HepG2 (cell line): ENCODE data around the gene VASN. TPM values are rescaled to one million over a fixed set of nuclear protein-coding genes. Genes with fewer than 3 reads are reported as not detected.

Experiments
- FOXK1 ChIP-seq: sonication (generic); formaldehyde crosslinking; IDR thresholded peaks from 2 replicates; pipeline ENCODE4 v1.4.0; 2020; ENCODE audit warnings: low read depth, missing genetic modification reagents, borderline replicate concordance
- SIX1 ChIP-seq: sonication (generic); formaldehyde crosslinking; IDR thresholded peaks from 2 replicates; pipeline ENCODE4 v1.4.0; 2020; ENCODE audit warnings: missing genetic modification reagents, borderline replicate concordance
- SSRP1 ChIP-seq: IDR thresholded peaks from 2 replicates; pipeline ENCODE4 v1.6.1; 2016; ENCODE audit warnings: control low read depth
- ZBTB38 ChIP-seq: sonication (generic); formaldehyde crosslinking; IDR thresholded peaks from 2 replicates; pipeline ENCODE4 v1.5.1; 2020; ENCODE audit warnings: mild to moderate bottlenecking, missing genetic modification reagents
- polyA plus RNA-seq, 8 experiments: library from polyadenylated mRNA; depleted of rRNA in 3 of 8; stranded (reverse) in 7 of 8; unstranded in 1 of 8; fragments of >200 nt; fragmentation: Illumina TruSeq in 4 of 8; extraction: Trizol in 4 of 8; gene quantifications; 2 replicates each; pipeline versions ENCODE4 v1.2.1 to v1.2.3, GENCODE V29; 2011 to 2016; ENCODE audit warnings: low read depth in 4 of 8, missing spikeins in 1 of 8, mixed read lengths in 1 of 8; ENCODE audit not compliant: insufficient read depth in 1 of 8
- total RNA-seq, 5 experiments: library from RNA; depleted of rRNA; stranded (reverse); fragments of >200 nt; fragmentation: Illumina TruSeq; extraction: Trizol; gene quantifications; 2 replicates each; pipeline ENCODE4 v1.2.3, GENCODE V29; 2016; ENCODE audit warnings: low read depth in 1 of 5
- TF ChIP-seq, protein P1 (sequence below): sonication (generic); formaldehyde crosslinking; IDR thresholded peaks from 2 replicates; pipeline ENCODE4 v1.8.1; 2023; ENCODE audit warnings: mild to moderate bottlenecking, inconsistent platforms, moderate library complexity, missing genetic modification reagents, borderline replicate concordance
- TF ChIP-seq, protein P2 (sequence below): sonication (generic); formaldehyde crosslinking; IDR thresholded peaks from 2 replicates; pipeline ENCODE4 v1.4.0; 2020; ENCODE audit warnings: mild to moderate bottlenecking, missing genetic modification reagents
- TF ChIP-seq, protein P3 (sequence below), 2 experiments: sonication (generic) in 1 of 2; formaldehyde crosslinking in 1 of 2; IDR thresholded peaks; 2 replicates each; pipeline versions ENCODE4 v1.4.0 to v1.6.1; 2016 to 2020; ENCODE audit warnings: borderline replicate concordance in 1 of 2, low read depth in 1 of 2, mild to moderate bottlenecking in 1 of 2, missing genetic modification reagents in 1 of 2
- TF ChIP-seq, protein P4 (sequence below): sonication (generic); formaldehyde crosslinking; IDR thresholded peaks from 2 replicates; pipeline ENCODE4 v1.5.0; 2020; ENCODE audit warnings: mild to moderate bottlenecking, missing genetic modification reagents, borderline replicate concordance

VASN gene
- total and polyA plus RNA-seq, 2 of the 13 experiments (the other 11 are each of a cell fraction or from before 2014, with no cell fraction given) = 8.4 to 18.2 TPM

DNA sequence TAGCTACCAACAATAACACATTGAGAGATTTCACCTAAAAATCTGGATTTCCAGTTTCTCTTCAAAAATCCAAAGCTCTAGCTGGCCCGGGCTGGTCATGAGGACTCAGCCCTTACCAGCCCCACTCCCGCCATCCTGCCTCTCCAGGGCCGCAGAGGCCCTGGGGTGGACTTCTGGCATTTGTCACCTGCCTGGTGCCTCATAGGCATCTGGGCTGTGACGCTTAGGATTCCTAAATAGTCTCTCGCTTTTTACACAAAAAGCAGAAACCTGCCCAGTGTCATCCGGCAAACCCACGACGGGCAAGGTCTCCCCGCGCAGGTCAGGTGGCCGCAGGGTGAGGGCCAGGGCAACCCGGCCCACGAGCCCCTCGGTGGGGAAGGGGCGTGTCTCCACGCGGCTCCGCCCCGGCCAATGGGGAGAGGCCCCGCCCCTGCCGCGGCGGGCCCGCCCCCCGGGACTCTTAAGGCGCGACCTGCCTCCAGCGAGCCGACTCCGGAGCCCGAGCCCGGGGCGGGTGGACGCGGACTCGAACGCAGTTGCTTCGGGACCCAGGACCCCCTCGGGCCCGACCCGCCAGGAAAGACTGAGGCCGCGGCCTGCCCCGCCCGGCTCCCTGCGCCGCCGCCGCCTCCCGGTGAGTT is at the start of gene VASN (continued):
- TF ChIP-seq, protein P1, sequence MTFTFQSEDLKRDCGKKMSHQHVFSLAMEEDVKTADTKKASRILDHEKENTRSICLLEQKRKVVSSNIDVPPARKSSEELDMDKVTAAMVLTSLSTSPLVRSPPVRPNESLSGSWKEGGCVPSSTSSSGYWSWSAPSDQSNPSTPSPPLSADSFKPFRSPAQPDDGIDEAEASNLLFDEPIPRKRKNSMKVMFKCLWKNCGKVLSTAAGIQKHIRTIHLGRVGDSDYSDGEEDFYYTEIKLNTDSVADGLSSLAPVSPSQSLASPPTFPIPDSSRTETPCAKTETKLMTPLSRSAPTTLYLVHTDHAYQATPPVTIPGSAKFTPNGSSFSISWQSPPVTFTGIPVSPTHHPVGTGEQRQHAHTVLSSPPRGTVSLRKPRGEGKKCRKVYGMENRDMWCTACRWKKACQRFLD (CRISPR knock-in tag) = 0 out of 2 replicates have a peak, but pooled peaks have one; percentile 57
- TF ChIP-seq SSRP1 (CRISPR knock-in tag) = no peak
- TF ChIP-seq, protein P2, sequence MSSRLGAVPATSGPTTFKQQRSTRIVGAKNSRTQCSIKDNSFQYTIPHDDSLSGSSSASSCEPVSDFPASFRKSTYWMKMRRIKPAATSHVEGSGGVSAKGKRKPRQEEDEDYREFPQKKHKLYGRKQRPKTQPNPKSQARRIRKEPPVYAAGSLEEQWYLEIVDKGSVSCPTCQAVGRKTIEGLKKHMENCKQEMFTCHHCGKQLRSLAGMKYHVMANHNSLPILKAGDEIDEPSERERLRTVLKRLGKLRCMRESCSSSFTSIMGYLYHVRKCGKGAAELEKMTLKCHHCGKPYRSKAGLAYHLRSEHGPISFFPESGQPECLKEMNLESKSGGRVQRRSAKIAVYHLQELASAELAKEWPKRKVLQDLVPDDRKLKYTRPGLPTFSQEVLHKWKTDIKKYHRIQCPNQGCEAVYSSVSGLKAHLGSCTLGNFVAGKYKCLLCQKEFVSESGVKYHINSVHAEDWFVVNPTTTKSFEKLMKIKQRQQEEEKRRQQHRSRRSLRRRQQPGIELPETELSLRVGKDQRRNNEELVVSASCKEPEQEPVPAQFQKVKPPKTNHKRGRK (CRISPR knock-in tag) = no peak
- TF ChIP-seq ZBTB38 (CRISPR knock-in tag) = no peak
- TF ChIP-seq, protein P3, sequence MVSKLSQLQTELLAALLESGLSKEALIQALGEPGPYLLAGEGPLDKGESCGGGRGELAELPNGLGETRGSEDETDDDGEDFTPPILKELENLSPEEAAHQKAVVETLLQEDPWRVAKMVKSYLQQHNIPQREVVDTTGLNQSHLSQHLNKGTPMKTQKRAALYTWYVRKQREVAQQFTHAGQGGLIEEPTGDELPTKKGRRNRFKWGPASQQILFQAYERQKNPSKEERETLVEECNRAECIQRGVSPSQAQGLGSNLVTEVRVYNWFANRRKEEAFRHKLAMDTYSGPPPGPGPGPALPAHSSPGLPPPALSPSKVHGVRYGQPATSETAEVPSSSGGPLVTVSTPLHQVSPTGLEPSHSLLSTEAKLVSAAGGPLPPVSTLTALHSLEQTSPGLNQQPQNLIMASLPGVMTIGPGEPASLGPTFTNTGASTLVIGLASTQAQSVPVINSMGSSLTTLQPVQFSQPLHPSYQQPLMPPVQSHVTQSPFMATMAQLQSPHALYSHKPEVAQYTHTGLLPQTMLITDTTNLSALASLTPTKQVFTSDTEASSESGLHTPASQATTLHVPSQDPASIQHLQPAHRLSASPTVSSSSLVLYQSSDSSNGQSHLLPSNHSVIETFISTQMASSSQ (IDR thresholded peaks at IDR 0.05; ENCODE audit: low read depth) = no peak
- TF ChIP-seq, protein P3 (CRISPR knock-in tag; IDR thresholded peaks at IDR 0.05; ENCODE audit: borderline replicate concordance) = no peak
- TF ChIP-seq SIX1 (CRISPR knock-in tag) = no peak
- TF ChIP-seq FOXK1 (CRISPR knock-in tag) = peak; percentile 9; the same call in 1 of the 2 replicates
- TF ChIP-seq, protein P4, sequence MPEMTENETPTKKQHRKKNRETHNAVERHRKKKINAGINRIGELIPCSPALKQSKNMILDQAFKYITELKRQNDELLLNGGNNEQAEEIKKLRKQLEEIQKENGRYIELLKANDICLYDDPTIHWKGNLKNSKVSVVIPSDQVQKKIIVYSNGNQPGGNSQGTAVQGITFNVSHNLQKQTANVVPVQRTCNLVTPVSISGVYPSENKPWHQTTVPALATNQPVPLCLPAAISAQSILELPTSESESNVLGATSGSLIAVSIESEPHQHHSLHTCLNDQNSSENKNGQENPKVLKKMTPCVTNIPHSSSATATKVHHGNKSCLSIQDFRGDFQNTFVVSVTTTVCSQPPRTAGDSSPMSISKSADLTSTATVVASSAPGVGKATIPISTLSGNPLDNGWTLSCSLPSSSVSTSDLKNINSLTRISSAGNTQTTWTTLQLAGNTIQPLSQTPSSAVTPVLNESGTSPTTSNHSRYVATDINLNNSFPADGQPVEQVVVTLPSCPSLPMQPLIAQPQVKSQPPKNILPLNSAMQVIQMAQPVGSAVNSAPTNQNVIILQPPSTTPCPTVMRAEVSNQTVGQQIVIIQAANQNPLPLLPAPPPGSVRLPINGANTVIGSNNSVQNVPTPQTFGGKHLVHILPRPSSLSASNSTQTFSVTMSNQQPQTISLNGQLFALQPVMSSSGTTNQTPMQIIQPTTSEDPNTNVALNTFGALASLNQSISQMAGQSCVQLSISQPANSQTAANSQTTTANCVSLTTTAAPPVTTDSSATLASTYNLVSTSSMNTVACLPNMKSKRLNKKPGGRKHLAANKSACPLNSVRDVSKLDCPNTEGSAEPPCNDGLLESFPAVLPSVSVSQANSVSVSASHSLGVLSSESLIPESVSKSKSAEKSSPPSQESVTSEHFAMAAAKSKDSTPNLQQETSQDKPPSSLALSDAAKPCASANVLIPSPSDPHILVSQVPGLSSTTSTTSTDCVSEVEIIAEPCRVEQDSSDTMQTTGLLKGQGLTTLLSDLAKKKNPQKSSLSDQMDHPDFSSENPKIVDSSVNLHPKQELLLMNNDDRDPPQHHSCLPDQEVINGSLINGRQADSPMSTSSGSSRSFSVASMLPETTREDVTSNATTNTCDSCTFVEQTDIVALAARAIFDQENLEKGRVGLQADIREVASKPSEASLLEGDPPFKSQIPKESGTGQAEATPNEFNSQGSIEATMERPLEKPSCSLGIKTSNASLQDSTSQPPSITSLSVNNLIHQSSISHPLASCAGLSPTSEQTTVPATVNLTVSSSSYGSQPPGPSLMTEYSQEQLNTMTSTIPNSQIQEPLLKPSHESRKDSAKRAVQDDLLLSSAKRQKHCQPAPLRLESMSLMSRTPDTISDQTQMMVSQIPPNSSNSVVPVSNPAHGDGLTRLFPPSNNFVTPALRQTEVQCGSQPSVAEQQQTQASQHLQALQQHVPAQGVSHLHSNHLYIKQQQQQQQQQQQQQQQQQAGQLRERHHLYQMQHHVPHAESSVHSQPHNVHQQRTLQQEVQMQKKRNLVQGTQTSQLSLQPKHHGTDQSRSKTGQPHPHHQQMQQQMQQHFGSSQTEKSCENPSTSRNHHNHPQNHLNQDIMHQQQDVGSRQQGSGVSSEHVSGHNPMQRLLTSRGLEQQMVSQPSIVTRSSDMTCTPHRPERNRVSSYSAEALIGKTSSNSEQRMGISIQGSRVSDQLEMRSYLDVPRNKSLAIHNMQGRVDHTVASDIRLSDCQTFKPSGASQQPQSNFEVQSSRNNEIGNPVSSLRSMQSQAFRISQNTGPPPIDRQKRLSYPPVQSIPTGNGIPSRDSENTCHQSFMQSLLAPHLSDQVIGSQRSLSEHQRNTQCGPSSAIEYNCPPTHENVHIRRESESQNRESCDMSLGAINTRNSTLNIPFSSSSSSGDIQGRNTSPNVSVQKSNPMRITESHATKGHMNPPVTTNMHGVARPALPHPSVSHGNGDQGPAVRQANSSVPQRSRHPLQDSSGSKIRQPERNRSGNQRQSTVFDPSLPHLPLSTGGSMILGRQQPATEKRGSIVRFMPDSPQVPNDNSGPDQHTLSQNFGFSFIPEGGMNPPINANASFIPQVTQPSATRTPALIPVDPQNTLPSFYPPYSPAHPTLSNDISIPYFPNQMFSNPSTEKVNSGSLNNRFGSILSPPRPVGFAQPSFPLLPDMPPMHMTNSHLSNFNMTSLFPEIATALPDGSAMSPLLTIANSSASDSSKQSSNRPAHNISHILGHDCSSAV = no peak
